Measurements from ENCODE around the gene KCNJ8. TPM values are rescaled to one million over a fixed set of nuclear protein-coding genes. Genes with fewer than 3 reads are reported as not detected.

KCNJ8 gene
- total RNA-seq, 2 donors from 2014 or later, result 0.84 to 2.7 TPM

DNA sequence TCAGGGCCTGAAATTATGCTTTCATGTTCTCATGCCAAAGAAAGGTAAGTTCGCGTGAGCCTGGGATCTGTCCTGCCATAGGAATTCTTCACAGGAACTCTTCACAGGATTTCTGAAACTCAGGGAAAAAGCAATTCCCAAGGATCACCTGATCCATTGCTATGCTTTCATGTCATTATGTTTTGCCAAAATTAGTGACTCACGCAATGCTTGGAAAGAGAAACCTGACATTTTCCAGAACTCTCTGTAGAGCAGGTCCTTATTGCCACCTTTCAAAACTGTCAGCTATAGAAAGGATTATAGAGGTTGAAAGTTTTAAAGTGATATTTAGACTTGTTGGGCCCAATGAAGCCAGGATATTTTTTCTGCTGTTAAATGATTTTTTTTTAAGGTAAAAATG lies 6.3 kb upstream of the KCNJ8 start:
- no peak for DNase-seq
- Histone ChIP-seq H3K27me3 (ENCODE audit: control insufficient read depth, insufficient read depth, low read length, poor library complexity, severe bottlenecking) (peaks cover 10% of the 10 kb centered on the region), H3K9ac (ENCODE audit: extremely low read depth, low read length, poor library complexity, severe bottlenecking) (no peak overlapping the region), H3K27ac (ENCODE audit: low read depth, low read length) (no peak overlapping the region), H3K9me3 (ENCODE audit: control insufficient read depth, low read length) (no peaks in the 10 kb centered on the region), H3K4me1 (ENCODE audit: control insufficient read depth, insufficient read depth, low read length) (no peaks in the 10 kb centered on the region), H3K36me3 (ENCODE audit: control insufficient read depth, insufficient read depth, low read length) (no peaks in the 10 kb centered on the region), H3K4me3 (ENCODE audit: low read length) (no peak overlapping the region)
- H3K27me3 Mint-ChIP-seq (ENCODE audit: insufficient read depth), result peaks cover 13% of the 10 kb centered on the region
- no peaks in the 10 kb centered on the region for H3K9me3 Mint-ChIP-seq
- WGBS, 2 experiments (ENCODE audit: insufficient coverage in 1 of 2, insufficient read length in 1 of 2), result 92 to 97% methylated on average over 3 of the region's 3 CpGs
- no peaks in the 10 kb centered on the region for H3K4me1 Mint-ChIP-seq
- H3K36me3 Mint-ChIP-seq (ENCODE audit: low read depth), result no peaks in the 10 kb centered on the region
- H3K27ac Mint-ChIP-seq, result no peak overlapping the region
- TF ChIP-seq CTCF (conservative IDR thresholded peaks at IDR 0.05), result no peak
- no peak overlapping the region for H3K4me3 Mint-ChIP-seq

DNA sequence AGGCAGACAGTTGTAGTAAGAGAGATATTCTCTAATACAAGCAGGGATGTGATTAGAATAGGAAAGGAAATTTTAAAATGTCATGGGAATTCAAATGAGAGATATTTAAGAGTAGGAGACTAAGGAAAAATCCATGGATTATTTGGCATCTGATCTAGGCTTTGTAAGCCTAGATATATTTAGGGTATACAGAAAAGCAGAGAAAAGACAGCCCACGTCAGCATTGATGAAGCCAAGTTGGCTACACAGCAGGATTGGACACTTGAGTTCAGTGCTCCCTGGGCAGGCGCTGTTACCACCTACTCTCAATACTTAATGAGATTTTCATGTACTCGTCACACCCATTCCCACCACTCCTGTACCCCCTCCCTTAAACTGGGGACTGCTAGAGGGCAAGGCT lies 1.7 kb upstream of the KCNJ8 start:
- Histone ChIP-seq H3K9me3 (ENCODE audit: control insufficient read depth, low read length) (no peaks in the 10 kb centered on the region), H3K4me1 (ENCODE audit: control insufficient read depth, insufficient read depth, low read length) (no peaks in the 10 kb centered on the region), H3K27ac (ENCODE audit: low read depth, low read length) (no peak overlapping the region), H3K9ac (ENCODE audit: extremely low read depth, low read length, poor library complexity, severe bottlenecking) (no peak overlapping the region), H3K36me3 (ENCODE audit: control insufficient read depth, insufficient read depth, low read length) (no peaks in the 10 kb centered on the region), H3K27me3 (ENCODE audit: control insufficient read depth, insufficient read depth, low read length, poor library complexity, severe bottlenecking) (peaks cover 41% of the 10 kb centered on the region), H3K4me3 (ENCODE audit: low read length) (no peak overlapping the region)
- no peak for TF ChIP-seq CTCF (conservative IDR thresholded peaks at IDR 0.05)
- no peak overlapping the region for H3K4me3 Mint-ChIP-seq
- no peaks in the 10 kb centered on the region for H3K9me3 Mint-ChIP-seq
- no peak for DNase-seq
- peaks cover 6% of the 10 kb centered on the region for H3K4me1 Mint-ChIP-seq
- H3K27ac Mint-ChIP-seq, result no peak overlapping the region
- no peaks in the 10 kb centered on the region for H3K36me3 Mint-ChIP-seq (ENCODE audit: low read depth)
- peaks cover 52% of the 10 kb centered on the region for H3K27me3 Mint-ChIP-seq (ENCODE audit: insufficient read depth)
- WGBS, 2 experiments (ENCODE audit: insufficient coverage in 1 of 2, insufficient read length in 1 of 2), result 88% methylated on average over 3 of the region's 3 CpGs; no CpG with 5 or more reads in 1 of the 2 experiments

- Mint-ChIP-seq H3K27ac (no peak overlapping the region), H3K4me3 (peak overlapping the region; percentile 53), H3K4me1 (peaks cover 6% of the 10 kb centered on the region), H3K27me3 (ENCODE audit: insufficient read depth) (peaks cover 52% of the 10 kb centered on the region), H3K36me3 (ENCODE audit: low read depth) (no peaks in the 10 kb centered on the region), H3K9me3 (no peaks in the 10 kb centered on the region)
- Histone ChIP-seq H3K27me3 (ENCODE audit: control insufficient read depth, insufficient read depth, low read length, poor library complexity, severe bottlenecking) (peaks cover 41% of the 10 kb centered on the region), H3K27ac (ENCODE audit: low read depth, low read length) (no peak overlapping the region), H3K36me3 (ENCODE audit: control insufficient read depth, insufficient read depth, low read length) (no peaks in the 10 kb centered on the region), H3K4me3 (ENCODE audit: low read length) (peak overlapping the region; percentile 69), H3K4me1 (ENCODE audit: control insufficient read depth, insufficient read depth, low read length) (no peaks in the 10 kb centered on the region), H3K9ac (ENCODE audit: extremely low read depth, low read length, poor library complexity, severe bottlenecking) (no peak overlapping the region), H3K9me3 (ENCODE audit: control insufficient read depth, low read length) (no peaks in the 10 kb centered on the region)
- TF ChIP-seq CTCF (conservative IDR thresholded peaks at IDR 0.05), result no peak
- WGBS, 2 experiments (ENCODE audit: insufficient coverage in 1 of 2, insufficient read length in 1 of 2), result 40 to 64% methylated on average over 9 to 14 of the region's 14 CpGs
- peak; percentile 59 for DNase-seq
These were observed 771 bp upstream of the KCNJ8 start for GRCh38 chr12:21775133-21775820.

Measured in endodermal cell (in vitro differentiated cells).